ENCODE results near the gene KCNMA1.
"Not testable (repeated sequence)": the region's sequence is repeated elsewhere in the genome, so short reads cannot be mapped to it uniquely, and the experiment has no call there.

KCNMA1 gene

DNA sequence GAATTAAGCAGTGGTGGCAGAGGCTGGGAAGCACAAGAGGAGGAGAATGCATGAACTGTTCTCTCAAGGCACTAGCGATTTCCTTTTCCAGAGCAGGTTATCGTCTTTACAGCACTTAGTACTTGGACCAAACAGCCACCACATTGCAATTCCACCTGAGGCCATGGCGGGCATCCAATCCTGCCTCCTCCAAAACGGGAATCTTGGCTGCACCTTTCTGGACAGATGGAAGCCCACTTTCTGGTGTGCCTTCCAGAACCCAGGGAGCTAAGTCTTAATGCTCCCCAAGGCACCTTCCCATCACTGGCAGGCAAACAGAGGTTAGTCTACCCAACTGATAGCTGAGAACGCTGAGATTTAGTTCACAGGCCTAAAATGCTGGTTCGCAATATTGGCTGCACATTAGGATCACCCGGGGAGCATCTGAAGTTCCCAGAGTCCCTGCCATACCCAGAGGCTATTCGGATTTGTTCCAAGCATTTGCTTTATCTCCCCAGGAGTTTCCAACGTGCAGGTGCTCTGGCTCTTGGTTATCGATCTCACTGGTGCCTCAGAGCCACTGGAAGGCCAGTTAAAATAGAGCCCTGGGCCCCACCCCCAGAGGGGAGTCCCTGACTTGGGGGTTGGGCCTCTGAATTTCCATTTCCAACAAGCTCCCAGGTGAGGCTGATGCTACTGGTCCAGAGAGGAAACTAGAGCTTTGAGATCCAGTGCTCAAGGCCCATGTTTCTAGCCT, 62.2 kb downstream of the KCNMA1 start:
- Histone ChIP-seq H3K9me3 (ENCODE audit: control insufficient read depth, low read depth, low read length) (no peaks in the 10 kb centered on the region), H3K27me3 (ENCODE audit: control insufficient read depth, insufficient read depth, low read length) (no peaks in the 10 kb centered on the region), H3K9ac (ENCODE audit: low read length) (no peak overlapping the region), H3K27ac (ENCODE audit: low read length) (no peak overlapping the region), H3K4me3 (ENCODE audit: low read length) (no peak overlapping the region), H3K4me1 (ENCODE audit: control insufficient read depth, low read depth, low read length) (no peaks in the 10 kb centered on the region), H3K36me3 (ENCODE audit: control insufficient read depth, low read depth, low read length) (no peaks in the 10 kb centered on the region)

DNA sequence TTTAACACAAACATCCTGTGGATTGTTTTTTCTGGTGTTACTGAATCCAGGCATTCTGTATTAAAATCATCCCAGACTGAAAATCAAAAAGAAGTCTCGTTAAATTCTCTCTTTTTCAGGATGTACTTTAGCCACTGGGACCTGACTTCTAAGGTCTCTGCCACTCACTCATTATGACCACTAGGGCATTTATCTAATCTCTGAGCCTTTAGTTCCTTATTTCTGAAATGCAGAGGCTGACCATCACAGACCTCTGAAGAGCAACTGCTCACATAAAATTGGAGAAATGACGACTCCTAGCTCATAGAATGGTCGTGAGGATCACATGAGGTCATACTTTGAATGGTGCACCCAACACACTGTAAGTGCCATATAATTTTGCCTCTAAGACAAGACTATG, 63.2 kb downstream of the KCNMA1 start:
- no peaks in the 10 kb centered on the region for H3K9me3 ChIP-seq (ENCODE audit: control insufficient read depth, low read depth, low read length)
- H3K36me3 ChIP-seq (ENCODE audit: control insufficient read depth, low read depth, low read length): no peaks in the 10 kb centered on the region
- H3K9ac ChIP-seq (ENCODE audit: low read length): no peak overlapping the region
- no peaks in the 10 kb centered on the region for H3K4me1 ChIP-seq (ENCODE audit: control insufficient read depth, low read depth, low read length)
- no peak overlapping the region for H3K27ac ChIP-seq (ENCODE audit: low read length)
- H3K27me3 ChIP-seq (ENCODE audit: control insufficient read depth, insufficient read depth, low read length): no peaks in the 10 kb centered on the region
- no peak overlapping the region for H3K4me3 ChIP-seq (ENCODE audit: low read length)

DNA sequence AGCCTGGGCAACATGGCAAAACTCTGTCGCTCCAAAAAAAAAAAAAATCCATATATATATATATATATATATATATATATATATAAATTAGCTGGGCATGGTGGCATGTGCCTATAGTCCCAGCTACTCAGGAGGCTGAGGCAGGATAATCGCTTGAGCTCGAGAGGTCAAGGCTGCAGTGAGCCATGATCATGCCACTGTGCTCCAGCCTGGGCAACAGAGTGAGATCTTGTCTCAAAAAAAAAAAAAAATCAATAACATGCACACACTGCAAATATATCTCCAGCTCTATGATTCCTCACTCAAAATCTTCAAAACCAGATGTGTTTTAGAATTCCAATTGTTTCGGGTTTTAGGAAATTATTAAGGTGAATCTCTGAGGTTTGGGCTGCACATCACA, 65.1 kb downstream of the KCNMA1 start:
- H3K36me3 ChIP-seq (ENCODE audit: control insufficient read depth, low read depth, low read length): not testable (repeated sequence)

DNA sequence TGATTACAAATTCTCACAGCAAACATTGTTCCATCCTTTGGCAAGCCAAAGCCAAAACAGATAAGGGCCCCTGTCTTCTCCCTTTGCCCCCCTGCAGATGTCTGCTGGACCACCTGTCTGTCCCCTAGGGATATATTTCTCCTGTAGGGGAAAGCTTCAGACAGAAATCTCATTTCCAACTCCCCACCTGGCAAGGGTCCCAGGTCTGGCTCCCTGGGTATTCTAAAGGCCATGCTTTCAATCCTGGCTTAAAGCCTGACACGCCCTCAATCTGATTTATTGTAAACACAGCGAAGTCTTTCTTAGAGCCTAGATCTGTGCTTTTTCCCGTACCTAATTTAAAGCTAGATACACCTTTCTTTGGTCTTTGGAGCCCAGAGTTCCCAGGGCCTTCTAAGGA, 66.1 kb downstream of the KCNMA1 start:
- Histone ChIP-seq H3K9ac (ENCODE audit: low read length) (no peak overlapping the region), H3K4me1 (ENCODE audit: control insufficient read depth, low read depth, low read length) (no peaks in the 10 kb centered on the region), H3K9me3 (ENCODE audit: control insufficient read depth, low read depth, low read length) (no peaks in the 10 kb centered on the region), H3K27me3 (ENCODE audit: control insufficient read depth, insufficient read depth, low read length) (peaks cover 5% of the 10 kb centered on the region), H3K36me3 (ENCODE audit: control insufficient read depth, low read depth, low read length) (no peaks in the 10 kb centered on the region), H3K27ac (ENCODE audit: low read length) (no peak overlapping the region), H3K4me3 (ENCODE audit: low read length) (no peak overlapping the region)

More for the DNA sequence above, 65.1 kb downstream of the KCNMA1 start:
- H3K4me1 ChIP-seq (ENCODE audit: control insufficient read depth, low read depth, low read length); H3K4me3 ChIP-seq (ENCODE audit: low read length); H3K9ac ChIP-seq (ENCODE audit: low read length); H3K9me3 ChIP-seq (ENCODE audit: control insufficient read depth, low read depth, low read length); H3K27ac ChIP-seq (ENCODE audit: low read length); H3K27me3 ChIP-seq (ENCODE audit: control insufficient read depth, insufficient read depth, low read length): not testable (repeated sequence)

DNA sequence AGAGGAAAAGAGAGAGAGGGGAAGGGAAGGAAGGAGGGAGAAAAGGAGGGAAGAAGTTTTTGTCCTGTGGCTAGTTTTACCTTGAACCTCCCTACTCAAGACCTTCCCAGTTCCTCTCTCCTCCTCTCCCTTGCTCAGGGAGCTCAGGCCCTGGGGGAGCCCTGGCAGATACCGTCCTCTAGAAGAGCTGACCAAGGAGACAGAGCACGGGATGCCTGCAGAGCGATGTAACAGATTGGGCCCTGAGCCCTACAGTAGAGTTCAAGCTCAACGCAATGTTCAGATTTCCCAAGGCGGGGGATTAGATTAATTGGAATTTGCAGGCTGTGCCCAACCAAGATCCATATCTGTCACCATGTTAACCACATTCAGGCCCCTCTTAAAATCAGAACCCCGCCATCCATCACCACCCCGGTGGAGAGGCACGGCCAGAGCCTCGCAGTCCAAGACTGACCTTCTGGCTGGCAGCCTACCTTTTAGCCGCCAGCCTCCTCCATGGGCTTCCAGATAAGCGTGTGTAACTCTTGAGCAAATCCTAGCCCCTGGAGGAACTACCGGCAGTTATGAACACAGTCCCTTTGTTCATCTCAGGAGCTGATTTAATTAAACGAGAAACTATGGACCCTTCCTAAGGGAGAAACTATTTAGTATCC, 70.6 kb downstream of the KCNMA1 start:
- H3K4me3 ChIP-seq (ENCODE audit: low read length): no peak overlapping the region
- peaks cover 8% of the 10 kb centered on the region for H3K27me3 ChIP-seq (ENCODE audit: control insufficient read depth, insufficient read depth, low read length)
- H3K9me3 ChIP-seq (ENCODE audit: control insufficient read depth, low read depth, low read length): no peaks in the 10 kb centered on the region
- no peaks in the 10 kb centered on the region for H3K36me3 ChIP-seq (ENCODE audit: control insufficient read depth, low read depth, low read length)
- H3K9ac ChIP-seq (ENCODE audit: low read length): no peak overlapping the region
- H3K4me1 ChIP-seq (ENCODE audit: control insufficient read depth, low read depth, low read length): peaks cover 24% of the 10 kb centered on the region
- no peak overlapping the region for H3K27ac ChIP-seq (ENCODE audit: low read length)

DNA sequence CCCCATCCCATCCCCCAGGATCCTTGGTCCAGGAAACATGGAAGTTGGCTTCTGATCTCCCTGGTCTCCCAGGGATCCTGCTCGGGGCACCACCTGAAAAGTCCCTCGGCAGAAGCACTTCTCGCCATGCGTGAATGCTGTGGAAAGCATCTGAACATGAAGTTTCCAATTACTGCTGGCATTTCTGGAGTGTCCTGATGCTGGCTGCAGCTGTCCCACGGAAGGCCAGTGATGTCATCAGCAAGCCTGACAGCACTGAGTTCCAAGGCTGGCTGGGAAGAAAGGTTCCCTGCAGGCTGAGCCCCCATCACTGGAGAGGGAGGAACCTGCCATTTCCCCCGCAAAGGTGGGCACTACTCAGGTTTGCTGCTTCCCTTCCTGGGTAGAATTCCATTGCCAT, 71.4 kb downstream of the KCNMA1 start:
- no peaks in the 10 kb centered on the region for H3K9me3 ChIP-seq (ENCODE audit: control insufficient read depth, low read depth, low read length)
- no peak overlapping the region for H3K4me3 ChIP-seq (ENCODE audit: low read length)
- peaks cover 24% of the 10 kb centered on the region for H3K4me1 ChIP-seq (ENCODE audit: control insufficient read depth, low read depth, low read length)
- no peak overlapping the region for H3K9ac ChIP-seq (ENCODE audit: low read length)
- H3K27ac ChIP-seq (ENCODE audit: low read length): no peak overlapping the region
- H3K36me3 ChIP-seq (ENCODE audit: control insufficient read depth, low read depth, low read length): no peaks in the 10 kb centered on the region
- H3K27me3 ChIP-seq (ENCODE audit: control insufficient read depth, insufficient read depth, low read length): peaks cover 8% of the 10 kb centered on the region

DNA sequence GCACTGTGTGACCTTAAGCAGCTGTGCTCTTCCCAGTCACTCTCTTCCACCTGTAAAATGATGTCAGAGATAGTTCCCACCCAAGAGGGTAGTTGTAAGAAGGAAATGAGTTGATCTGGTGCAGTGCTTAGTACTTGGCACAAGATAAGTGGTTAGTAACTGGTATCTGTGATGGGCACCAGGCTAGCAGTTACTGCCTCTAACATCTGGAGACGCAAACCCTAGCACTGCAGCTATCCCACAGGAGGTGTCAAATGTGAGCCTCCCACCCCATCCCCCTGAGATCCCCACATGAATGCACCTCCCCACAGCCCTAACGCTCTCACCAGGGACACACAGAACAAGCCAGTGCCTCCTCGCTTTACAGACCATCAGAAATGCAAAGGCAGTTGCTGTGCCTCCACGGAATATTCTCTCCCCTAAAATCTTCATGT, 72.0 kb downstream of the KCNMA1 start:
- no peak overlapping the region for H3K9ac ChIP-seq (ENCODE audit: low read length)
- H3K27ac ChIP-seq (ENCODE audit: low read length): no peak overlapping the region
- H3K4me1 ChIP-seq (ENCODE audit: control insufficient read depth, low read depth, low read length): peaks cover 24% of the 10 kb centered on the region
- no peaks in the 10 kb centered on the region for H3K36me3 ChIP-seq (ENCODE audit: control insufficient read depth, low read depth, low read length)
- no peak overlapping the region for H3K4me3 ChIP-seq (ENCODE audit: low read length)
- H3K27me3 ChIP-seq (ENCODE audit: control insufficient read depth, insufficient read depth, low read length): peaks cover 8% of the 10 kb centered on the region
- no peaks in the 10 kb centered on the region for H3K9me3 ChIP-seq (ENCODE audit: control insufficient read depth, low read depth, low read length)

DNA sequence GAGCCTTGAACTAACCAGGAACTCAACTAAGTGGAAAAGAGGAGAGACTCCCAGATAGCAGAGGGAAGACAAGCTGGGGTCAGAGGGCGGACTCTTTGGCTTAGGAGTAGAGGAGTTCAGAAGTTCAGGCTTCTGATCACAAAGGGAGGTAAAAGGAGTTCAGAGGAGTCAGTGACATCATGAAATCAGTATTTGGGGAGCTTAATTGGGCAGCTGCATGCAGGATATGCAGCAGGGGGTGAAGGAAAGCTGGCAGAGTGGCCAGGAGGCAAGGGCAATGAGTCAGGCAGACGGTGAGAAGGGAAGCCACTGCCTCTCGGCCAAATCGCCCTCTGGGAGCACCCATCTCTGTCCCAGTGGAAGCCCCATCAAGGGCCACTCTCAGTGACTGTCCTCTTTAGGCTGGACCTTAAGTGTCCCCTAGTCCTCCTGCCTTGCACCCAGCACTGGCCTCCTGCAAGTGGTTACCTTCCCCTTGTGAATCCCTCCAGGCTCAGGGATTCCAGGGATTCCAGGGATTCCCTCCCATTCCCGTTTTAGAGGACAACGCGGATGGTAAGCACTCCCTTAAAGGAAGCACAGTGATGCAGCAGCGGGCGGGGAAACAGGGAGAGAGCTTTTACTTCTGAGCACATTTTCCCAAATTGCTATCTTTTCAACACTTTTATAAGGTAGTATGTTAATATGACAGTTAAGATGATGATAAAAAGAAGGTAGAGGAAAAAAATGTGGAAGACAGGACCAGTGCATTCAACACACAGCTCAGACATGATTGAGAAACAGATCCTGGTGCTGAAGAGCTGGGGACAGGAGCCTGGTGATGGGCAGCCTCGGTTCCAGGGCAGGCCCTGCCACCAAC, 72.6 kb downstream of the KCNMA1 start:
- H3K9ac ChIP-seq (ENCODE audit: low read length): no peak overlapping the region
- H3K4me3 ChIP-seq (ENCODE audit: low read length): peak overlapping the region; percentile 23
- no peaks in the 10 kb centered on the region for H3K9me3 ChIP-seq (ENCODE audit: control insufficient read depth, low read depth, low read length)
- H3K36me3 ChIP-seq (ENCODE audit: control insufficient read depth, low read depth, low read length): no peaks in the 10 kb centered on the region
- peaks cover 8% of the 10 kb centered on the region for H3K27me3 ChIP-seq (ENCODE audit: control insufficient read depth, insufficient read depth, low read length)
- H3K4me1 ChIP-seq (ENCODE audit: control insufficient read depth, low read depth, low read length): peaks cover 24% of the 10 kb centered on the region
- H3K27ac ChIP-seq (ENCODE audit: low read length): no peak overlapping the region

DNA sequence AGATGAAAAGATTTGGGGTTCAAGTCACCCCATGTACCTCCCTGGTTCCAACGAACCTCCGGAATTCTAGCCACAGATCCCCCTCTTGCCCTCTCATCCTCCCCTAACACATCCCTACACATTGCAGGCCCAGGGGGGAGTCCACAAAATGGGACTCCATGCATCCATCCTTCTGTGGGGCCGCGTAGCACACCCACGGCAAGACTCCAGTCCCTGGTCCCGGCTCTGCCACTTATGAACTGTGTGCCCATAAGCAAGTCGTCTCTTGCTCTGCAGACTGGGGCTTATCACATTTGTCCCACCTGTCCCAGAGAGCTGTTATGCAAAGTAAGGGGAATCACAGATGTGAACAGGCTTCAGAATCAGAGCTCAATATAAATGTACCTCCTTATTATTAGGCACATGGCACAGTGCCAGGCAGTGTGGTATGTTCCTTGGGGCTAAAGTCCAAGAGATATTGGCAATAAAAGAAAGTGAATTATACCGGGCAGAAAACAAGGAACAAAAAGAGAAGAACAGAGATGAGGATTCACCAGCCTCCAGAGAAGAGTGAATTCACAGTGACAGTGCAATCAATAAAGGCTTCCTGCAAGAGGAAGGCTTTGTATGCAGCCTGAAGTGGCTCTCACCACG, 73.9 kb downstream of the KCNMA1 start:
- H3K27me3 ChIP-seq (ENCODE audit: control insufficient read depth, insufficient read depth, low read length): peaks cover 8% of the 10 kb centered on the region
- no peak overlapping the region for H3K9ac ChIP-seq (ENCODE audit: low read length)
- H3K27ac ChIP-seq (ENCODE audit: low read length): no peak overlapping the region

DNA sequence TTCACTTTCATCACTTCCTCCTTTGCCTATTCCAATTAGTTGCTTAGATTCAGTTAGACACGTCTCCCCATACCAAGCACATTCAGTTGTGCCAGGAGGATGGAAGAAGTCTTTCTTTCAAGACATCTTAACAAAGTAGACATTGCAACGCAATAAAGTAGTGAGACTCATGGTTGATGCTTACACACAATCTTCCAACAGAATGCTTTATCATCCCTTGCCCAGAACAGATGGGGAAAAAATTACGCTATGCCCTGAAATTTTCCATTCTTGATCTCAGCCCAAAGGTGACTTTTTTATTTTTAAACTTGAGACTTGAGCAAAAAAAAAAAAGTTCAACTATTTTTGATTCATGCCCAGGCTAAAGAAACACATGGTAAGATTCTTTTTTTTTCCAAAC, 74.9 kb downstream of the KCNMA1 start:
- H3K27ac ChIP-seq (ENCODE audit: low read length): no peak overlapping the region
- peaks cover 24% of the 10 kb centered on the region for H3K4me1 ChIP-seq (ENCODE audit: control insufficient read depth, low read depth, low read length)
- no peak overlapping the region for H3K9ac ChIP-seq (ENCODE audit: low read length)

More for the DNA sequence above, 73.9 kb downstream of the KCNMA1 start:
- Histone ChIP-seq H3K9me3 (ENCODE audit: control insufficient read depth, low read depth, low read length) (no peaks in the 10 kb centered on the region), H3K4me3 (ENCODE audit: low read length) (no peak overlapping the region), H3K4me1 (ENCODE audit: control insufficient read depth, low read depth, low read length) (peaks cover 24% of the 10 kb centered on the region), H3K36me3 (ENCODE audit: control insufficient read depth, low read depth, low read length) (no peaks in the 10 kb centered on the region)

DNA sequence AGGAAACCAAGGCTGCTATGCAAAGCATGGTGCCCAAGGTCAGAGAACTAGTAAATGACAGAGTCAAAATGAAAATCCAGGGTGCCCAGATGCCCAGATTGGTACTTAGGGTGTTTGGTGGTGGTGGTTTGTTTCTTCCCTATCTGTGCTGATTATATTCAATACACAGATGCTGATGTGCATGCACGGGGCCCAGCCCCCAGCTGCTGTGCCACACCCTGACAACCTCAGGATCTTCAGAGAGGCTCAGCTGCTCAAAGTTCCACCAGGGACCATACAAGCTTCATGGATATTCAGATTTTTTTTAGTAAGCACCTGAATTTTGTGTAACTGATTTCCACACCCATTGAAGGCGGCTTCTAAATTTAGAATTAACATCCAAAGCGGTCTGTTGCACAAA, 75.6 kb downstream of the KCNMA1 start:
- Histone ChIP-seq H3K9me3 (ENCODE audit: control insufficient read depth, low read depth, low read length) (no peaks in the 10 kb centered on the region), H3K4me3 (ENCODE audit: low read length) (no peak overlapping the region), H3K4me1 (ENCODE audit: control insufficient read depth, low read depth, low read length) (peaks cover 24% of the 10 kb centered on the region), H3K9ac (ENCODE audit: low read length) (no peak overlapping the region), H3K27me3 (ENCODE audit: control insufficient read depth, insufficient read depth, low read length) (peaks cover 7% of the 10 kb centered on the region), H3K36me3 (ENCODE audit: control insufficient read depth, low read depth, low read length) (no peaks in the 10 kb centered on the region), H3K27ac (ENCODE audit: low read length) (no peak overlapping the region)

More for the DNA sequence above, 74.9 kb downstream of the KCNMA1 start:
- peaks cover 8% of the 10 kb centered on the region for H3K27me3 ChIP-seq (ENCODE audit: control insufficient read depth, insufficient read depth, low read length)
- no peaks in the 10 kb centered on the region for H3K36me3 ChIP-seq (ENCODE audit: control insufficient read depth, low read depth, low read length)
- no peak overlapping the region for H3K4me3 ChIP-seq (ENCODE audit: low read length)
- H3K9me3 ChIP-seq (ENCODE audit: control insufficient read depth, low read depth, low read length): no peaks in the 10 kb centered on the region

Data from iPS-18a (cell line).